GM21515 (cell line): ENCODE data around the gene VAMP7.
"Not testable (repeated sequence)": the region's sequence is repeated elsewhere in the genome, so short reads cannot be mapped to it uniquely, and the experiment has no call there.

Source experiments
- ATAC-seq: cut with Tn5 transposase; IDR thresholded peaks from one replicate; pipeline ENCODE4 v1.9.1; 2021; ENCODE audit not compliant: unreplicated experiment

VAMP7 gene

DNA sequence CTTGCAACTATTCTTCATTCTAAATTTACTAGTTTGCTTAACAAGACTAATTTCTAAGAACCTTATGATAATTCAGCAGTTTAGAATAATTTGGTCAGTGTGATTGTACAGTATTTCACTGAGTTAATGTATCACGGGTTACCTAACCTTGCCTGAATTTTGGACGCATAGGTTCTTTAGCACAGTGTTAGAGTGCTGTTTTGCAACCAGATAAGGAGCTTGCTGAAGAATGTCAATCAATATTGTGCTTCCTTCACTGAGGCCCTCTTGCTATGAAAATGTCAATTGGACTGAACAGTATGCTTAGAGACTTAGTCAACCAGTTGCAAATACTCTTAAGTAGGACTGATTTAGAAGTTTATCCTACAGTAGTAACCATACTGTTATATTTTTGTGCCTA, 19.6 kb downstream of the VAMP7 start:
- no peak for ATAC-seq

DNA sequence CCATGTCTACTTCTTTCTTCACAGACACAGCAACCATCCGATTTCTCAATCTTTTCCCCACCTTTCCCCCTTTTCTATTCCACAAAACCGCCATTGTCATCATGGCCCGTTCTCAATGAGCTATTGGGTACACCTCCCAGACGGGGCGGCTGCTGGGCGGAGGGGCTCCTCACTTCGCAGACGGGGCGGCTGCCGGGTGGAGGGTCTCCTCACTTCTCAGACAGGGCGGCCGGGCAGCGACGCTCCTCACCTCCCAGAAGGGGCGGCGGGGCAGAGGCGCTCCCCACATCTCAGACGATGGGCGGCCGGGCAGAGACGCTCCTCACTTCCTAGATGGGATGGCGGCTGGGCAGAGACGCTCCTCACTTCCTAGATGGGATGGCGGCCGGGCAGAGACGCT, 26.5 kb downstream of the VAMP7 start:
- ATAC-seq: not testable (repeated sequence)

DNA sequence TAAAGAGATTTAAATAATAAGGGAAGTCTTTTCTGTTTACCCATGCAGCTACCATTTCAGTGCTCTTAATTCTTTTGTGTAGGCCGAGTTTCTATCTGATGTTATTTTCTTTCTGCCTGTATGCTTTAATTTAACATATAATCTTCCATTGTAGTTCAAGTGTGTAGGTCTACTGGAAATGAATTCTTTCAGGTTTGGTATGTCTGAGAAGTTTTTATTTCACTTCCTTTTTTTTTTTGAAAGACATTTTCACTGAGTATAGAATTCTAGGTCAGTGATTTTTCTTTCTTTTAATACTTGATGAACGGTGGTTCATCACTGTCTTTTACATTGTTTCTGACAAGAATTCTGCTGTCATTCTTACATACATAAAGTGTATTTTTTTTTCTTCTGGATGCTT, 42.1 kb downstream of the VAMP7 start:
- no peak for ATAC-seq

DNA sequence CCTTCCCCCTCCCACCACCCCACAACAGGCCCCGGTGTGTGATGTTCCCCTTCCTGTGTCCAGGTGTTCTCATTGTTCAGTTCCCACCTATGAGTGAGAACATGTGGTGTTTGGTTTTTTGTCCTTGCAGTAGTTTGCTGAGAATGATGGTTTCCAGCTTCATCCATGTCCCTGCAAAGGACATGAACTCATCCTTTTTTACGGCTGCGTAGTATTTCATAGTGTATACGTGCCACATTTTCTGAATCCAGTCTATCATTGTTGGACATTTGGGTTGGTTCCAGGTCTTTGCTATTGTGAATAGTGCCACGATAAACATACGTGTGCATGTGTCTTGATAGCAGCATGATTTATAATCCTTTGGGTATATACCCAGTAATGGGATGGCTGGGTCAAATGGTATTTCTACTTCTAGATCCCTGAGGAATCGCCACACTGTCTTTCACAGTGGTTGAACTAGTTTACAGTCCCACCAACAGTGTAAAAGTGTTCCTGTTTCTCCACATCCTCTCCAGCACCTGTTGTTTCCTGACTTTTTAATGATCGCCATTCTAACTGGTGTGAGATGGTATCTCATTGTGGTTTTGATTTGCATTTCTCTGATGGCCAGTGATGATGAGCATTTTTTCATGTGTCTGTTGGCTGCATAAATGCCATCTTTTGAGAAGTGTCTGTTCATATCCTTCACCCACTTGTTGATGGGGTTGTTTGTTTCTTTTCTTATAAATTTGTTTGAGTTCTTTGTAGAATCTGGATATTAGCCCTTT, 49.9 kb downstream of the VAMP7 start:
- not testable (repeated sequence) for ATAC-seq

- no peak for ATAC-seq
Observed at GRCh38 chrX:155938132-155938531, 57.0 kb downstream of the VAMP7 start.

GRCh38 chrX:155949098-155949497, 68.0 kb downstream of the VAMP7 start:
- no peak for ATAC-seq

DNA sequence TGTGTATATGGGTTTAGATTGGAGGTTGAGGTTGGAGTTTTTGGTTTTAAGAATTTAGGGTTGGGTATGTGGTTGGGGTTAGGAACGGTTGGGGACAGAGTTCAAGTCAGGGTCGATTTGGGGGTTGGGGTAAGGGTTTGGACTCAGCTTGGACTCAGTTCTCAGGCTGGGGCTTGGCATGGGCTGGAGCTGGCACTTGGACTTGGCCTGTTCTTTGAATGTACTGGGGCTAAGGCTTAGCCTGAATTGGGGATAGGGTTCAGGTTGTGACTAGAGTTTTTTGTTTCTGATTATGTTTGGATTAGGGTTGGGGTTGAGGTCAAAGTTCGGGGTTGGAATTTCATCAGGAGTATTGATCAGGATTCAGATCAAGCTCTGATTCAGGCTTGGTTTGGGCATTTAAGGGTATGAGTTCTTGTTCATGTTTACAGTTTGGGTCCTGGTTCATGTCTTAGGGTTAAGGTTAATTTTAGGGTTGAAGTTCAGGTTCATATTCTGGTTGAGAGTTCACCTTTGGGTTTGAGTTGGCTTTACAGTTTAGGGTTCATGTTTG, 70.2 kb downstream of the VAMP7 start:
- no peak for ATAC-seq

GRCh38 chrX:155953055-155953454, 71.9 kb downstream of the VAMP7 start:
- no peak for ATAC-seq

DNA sequence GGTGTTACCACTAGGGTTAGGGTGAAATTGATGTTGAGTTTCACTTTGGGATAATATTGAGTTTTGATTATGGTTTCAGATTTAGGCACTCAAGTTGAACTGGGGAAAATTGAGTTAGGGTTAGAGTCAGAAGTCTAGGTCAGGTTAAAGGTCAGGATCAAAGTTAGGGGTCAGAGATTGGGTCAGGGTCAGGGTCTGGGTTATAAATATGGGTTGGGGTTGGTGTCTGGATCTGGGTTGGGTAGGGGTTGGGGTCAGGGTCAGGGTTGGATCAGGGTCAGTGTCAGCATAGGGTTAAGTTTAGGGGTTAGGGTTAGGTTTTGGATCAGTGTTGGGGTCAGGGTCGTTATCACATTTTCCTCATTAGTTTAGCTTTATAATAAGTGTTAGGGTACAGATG, 73.6 kb downstream of the VAMP7 start:
- ATAC-seq: no peak

DNA sequence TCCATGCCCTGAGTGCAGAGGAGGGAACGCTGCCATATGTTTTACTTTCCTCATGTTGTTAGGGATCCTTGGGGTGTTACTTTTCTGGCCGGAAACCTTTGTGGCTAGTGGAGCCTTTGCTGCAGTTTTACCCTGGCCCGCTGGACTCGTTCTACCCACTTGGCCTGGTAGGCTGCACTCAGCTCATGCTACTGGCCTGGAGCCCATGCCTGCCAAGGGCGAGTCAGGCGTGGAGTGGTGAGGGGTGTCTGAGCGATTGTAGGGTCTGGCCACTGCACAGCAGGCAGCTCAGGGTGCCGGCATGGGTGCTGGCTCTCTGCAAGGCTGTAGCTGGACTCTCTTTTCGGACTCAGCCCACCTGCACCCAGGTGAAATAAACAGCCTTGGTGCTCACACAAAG, 75.0 kb downstream of the VAMP7 start:
- ATAC-seq: no peak

DNA sequence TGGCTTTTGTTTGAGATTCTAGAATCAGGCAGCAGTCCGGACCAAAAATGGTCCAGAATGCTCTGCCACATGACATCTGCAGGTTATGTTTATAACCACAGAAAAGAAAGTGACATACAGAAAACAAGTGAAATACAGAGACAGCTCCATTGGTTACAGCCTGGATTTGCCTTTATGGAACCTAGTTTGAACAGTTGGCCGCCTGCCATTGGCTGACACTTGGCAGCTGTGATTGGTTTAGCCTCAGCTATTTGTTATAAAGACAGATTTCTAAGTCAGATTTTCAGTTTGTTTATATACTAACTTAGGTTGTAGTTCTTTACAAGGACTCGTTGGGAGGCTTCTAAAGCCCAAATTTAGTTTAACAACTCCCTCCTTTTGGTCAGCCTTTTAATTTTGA, 75.5 kb downstream of the VAMP7 start:
- ATAC-seq: no peak

GRCh38 chrX:155957843-155958242, 76.7 kb downstream of the VAMP7 start:
- ATAC-seq: no peak

GRCh38 chrX:155959018-155959587, 78.0 kb downstream of the VAMP7 start:
- ATAC-seq: no peak

DNA sequence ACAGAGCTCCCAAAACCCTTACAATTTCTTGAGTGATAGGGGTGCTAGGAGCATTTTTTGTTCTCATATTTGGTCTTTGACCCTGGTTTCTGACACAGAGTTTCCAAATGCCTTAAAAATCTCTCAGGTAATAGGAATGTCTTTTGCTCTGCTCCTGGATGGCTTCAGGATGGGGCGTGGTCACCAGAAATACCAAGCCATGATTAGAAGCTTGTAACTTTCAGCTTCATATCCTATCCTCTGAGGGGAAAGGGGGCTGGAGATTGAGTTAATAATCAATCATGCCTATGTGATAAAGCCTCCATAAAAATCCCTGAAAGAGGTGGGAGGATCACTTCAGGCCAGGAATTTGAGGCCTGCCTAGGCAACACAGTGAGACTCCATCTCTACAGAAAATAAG, 81.8 kb downstream of the VAMP7 start:
- no peak for ATAC-seq

DNA sequence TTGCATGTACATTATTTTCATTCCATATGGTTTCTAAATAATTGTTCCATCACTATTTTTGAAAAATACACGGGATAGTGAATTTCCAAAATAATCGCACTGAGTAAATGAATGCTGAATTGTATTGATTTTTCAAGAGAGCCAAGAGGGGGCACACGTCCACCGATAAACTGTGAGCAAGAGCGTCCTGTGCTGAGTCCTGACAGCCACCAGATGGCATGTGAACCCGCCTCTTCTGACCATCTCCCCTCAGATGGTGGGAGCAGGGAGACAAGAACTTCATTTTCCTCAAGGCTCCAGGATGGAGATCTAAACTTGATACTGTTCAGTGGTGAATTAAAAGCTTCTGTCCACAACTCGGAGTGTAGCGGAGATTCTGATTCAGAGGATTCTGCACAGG, 85.7 kb downstream of the VAMP7 start:
- ATAC-seq: no peak

DNA sequence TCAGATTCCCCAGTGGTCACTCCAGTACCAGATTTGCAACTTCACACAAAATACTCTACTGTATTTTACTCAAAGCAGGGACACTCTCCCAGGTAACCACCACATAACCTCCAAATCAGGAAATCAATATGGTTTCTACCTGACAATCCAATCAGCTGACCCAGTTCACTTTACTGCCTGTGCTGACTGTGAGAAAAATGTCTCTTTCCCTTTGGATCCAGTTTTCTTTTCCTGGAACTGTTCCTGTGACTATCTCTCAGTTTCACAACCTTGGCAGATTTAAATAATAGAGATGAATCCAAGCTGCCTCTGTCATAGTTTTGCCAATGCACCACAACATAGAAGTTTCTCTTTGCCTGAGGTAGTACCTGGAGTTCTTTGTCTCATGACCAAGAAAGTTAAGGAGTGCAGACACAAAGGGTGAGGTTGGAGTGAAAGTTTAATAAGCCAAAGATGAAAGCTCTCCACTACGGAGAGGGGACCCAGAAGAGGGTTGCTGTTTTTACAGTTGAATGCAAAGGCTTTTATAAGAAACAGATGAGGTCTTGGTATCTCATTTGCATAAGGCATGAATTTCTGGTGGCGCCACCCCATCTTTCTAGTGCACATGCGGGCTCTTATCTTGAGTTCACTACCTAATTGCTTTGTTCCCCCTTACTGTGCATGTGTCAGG, 86.6 kb downstream of the VAMP7 start:
- no peak for ATAC-seq

DNA sequence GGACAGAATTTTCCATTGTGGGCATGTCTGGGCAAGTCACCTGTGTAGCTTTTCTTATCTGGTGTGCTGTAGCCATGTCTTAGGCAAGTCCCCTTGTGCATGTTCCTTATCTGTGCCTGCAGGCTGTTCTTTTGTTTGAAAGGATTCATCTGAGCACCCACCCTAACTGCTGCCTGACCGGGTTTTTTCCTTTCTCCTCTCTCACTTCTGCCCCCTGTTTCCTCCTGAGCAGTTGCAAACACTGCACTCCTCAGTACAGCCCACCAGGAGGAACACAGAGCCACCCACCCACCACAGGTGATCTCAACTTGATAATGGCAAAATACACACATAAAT, 87.1 kb downstream of the VAMP7 start:
- no peak for ATAC-seq

DNA sequence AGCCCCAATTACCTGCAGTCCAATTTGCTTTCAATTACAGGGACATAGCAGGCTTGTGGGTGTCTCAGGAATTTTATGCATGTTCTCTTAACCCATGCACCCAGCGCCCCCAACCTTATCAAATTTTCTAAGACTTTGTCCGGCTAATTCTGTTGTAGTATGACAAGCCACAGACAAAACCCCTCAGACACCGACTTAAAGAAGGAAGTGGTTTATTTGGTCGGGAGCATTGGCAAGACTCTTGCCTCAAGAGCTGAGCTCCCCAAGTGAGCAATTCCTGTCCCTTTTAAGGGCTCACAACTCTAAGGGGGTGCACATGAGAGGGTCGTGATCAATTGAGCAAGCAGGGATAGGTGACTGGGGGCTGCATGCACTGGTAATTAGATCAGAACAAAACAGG, 87.6 kb downstream of the VAMP7 start:
- no peak for ATAC-seq

DNA sequence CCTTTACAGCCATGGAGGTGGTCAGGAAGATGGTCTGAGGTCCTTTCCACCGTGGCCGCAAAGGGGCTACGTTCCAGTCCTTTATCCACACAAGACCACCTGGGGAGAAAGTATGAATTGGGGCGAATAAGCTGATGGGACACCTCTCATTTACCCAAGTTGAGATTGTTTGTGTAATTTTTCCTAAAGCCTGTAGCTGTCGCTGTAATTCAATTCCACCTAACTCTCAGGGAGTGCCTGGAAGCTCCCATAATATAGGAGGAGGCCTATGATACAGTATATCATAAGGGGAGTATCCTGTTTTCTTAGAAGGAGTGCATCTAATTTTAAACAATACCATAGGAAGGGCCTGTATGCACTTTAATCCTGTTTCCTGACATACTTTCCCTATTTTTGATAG, 90.5 kb downstream of the VAMP7 start:
- not testable (repeated sequence) for ATAC-seq

DNA sequence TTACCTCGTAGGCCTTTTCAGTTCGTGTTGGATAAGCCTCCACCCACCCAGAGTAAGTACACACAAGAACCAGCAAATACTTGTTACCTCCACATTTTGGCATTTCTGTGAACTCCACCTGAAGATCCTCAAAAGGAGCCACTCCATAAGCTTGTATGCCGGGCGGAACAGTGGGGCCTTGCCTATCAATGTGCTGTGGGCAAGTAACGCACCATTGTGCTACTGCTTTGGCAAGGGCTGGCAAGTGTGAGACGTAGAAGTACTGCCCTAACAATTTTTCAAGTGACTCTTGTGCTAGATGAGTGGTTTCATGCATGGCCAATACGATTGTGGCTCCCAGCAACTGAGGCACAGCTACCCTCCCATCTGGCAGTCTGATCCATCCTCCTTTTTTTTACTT, 91.1 kb downstream of the VAMP7 start:
- not testable (repeated sequence) for ATAC-seq

DNA sequence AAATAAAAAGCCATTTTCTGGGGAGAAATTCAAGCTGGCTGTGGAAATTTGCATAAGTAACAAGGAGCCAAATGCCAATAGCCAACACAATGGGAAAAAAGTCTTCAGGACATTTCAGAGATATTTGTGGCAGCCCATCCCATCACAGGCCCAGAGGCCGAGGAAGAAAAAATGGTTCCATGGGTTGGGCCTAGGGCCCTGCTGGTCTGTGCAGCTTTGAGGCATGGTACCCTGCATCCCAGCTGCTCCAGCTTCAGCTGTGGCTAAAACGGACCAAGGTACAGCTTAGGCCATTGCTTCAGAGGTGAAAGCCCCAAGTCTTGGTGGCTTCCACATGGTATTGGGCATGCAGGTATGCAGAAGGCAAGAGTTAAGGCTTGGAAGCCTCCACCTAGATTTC, 102.2 kb downstream of the VAMP7 start:
- no peak for ATAC-seq

GRCh38 chrX:155985208-155985607, 104.1 kb downstream of the VAMP7 start:
- ATAC-seq: no peak
